ENCODE data around the gene KIAA0825.

Gene KIAA0825

DNA sequence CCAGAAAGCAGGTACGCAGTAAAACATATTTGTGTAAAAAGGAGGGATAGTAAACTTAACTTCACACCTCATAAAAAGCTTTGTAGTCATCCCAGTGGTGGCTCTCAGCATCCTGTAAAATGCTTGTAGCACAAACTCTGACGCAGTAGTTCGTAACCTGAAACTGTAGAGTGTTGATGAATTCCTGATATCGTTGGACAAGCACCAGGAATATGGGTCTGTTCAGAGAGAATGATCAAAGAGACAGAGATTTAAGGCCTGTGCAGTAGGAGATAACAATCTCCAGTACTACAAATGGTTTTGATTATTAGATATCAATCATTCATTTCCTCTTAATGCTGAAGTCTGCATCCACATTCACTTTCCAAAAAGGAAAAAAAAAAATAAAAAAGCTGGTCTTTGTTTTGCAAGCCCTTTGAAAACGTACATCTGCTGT lies 148.5 kb downstream of the KIAA0825 start:
- TF ChIP-seq, protein P1, sequence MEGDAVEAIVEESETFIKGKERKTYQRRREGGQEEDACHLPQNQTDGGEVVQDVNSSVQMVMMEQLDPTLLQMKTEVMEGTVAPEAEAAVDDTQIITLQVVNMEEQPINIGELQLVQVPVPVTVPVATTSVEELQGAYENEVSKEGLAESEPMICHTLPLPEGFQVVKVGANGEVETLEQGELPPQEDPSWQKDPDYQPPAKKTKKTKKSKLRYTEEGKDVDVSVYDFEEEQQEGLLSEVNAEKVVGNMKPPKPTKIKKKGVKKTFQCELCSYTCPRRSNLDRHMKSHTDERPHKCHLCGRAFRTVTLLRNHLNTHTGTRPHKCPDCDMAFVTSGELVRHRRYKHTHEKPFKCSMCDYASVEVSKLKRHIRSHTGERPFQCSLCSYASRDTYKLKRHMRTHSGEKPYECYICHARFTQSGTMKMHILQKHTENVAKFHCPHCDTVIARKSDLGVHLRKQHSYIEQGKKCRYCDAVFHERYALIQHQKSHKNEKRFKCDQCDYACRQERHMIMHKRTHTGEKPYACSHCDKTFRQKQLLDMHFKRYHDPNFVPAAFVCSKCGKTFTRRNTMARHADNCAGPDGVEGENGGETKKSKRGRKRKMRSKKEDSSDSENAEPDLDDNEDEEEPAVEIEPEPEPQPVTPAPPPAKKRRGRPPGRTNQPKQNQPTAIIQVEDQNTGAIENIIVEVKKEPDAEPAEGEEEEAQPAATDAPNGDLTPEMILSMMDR (IDR thresholded peaks at IDR 0.05): no peak

DNA sequence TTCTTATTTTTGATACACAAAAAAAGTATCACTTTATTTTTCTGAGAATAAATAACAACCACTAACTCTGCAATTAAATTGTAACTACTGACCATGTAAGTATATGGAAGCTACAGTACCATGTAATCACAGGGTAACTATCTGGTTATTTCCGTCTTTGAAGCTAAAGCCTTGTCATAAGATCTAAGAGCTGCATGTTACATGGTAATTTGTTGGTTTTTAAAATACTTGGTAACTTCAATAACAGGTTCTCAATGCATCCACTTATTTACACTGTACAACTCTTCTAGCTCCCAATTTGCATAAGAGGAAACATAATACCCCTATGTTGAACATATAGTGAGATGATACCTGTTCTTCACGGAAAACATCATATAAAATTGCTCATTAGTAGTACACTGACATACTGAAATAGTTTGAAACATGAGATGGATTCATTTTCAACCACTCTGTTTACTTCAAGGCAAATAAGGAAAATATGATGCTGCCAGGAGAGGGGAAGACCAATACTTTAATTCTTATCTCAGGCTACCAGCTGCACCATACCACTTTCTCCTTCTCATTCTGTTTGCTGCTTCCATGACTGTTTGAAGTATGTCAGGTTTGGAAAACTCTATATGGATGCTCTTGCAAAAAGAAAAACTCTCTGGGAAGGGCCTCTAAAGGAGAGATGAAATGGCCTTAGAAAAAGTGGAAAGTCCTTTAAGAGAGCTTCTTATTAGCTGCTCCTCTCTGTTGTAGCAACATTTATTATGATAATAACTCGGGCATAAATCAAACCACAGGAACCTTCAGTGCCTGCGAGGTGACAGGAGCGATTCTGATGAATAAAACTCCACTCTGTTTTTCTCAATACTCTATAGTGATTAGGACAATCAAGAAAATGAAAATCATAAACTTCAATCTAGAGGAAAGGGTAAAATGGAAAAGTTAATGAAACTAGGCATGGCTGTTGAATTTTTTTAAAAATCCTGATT lies 150.2 kb downstream of the KIAA0825 start:
- TF ChIP-seq, protein P1 (IDR thresholded peaks at IDR 0.05): no peak

DNA sequence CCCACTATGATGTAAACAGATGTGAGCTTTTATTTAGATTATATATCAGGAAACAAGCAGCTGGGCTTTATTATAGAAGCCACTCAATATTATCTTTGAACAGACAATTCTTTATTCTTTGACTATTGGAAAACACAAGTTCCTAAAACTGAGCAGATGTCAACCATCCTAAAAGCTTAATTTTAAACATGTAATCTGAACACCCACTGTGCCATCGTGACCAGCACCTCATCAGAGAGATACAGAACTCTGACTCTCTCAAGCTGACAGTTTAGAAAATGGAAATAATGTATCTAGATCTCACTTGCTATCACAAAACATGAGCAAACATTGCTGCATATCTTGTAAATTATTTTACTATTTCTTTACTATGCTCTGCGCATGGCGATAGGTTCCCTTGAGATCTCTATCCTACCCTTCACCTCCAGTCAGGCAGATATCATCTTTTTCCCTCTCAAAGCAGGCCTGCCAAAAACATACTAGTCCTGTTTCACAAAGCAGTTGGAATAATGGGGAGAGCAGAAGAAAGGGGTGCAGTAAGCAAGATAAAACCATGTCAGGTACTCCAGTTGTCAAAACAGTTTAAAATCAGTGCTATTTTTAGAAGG lies 151.0 kb downstream of the KIAA0825 start:
- TF ChIP-seq, protein P1 (IDR thresholded peaks at IDR 0.05): no peak

DNA sequence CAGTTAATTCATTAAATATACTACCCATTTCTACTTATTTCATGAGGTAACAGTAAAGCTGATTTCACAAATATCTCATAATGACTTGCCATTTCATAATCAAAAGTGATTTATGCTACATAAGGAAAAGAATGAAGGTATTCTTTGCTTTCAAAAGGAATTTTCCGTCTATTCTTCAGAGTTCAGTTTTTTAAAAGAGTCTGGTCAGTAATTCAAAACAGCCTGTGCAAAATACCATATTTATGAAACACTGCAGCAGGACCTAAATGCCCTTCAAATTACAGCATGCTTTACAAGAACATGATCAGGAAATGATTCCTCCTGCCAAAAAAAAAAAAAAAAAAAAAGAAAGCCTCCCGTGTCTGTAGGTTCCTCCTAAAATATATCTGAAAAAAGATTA lies 154.7 kb downstream of the KIAA0825 start:
- TF ChIP-seq, protein P1 (IDR thresholded peaks at IDR 0.05): no peak

DNA sequence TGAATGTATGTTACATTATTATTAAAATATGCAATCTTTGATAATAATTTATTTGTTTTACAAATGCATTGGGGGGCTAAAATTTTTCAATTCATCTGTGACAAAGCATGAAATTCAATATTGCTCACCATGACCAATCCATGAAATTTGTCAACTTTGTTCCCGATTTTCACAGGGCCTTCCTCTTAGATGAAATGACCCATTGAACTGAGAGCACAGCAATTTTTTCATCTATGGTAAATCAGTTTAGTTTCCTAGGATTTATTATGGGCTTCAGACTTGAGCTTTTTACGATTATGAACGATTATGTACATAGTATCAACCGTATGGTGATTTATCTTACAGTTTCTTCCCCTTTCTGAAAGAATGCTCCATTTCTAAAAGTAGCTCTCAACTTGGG lies 157.3 kb downstream of the KIAA0825 start:
- TF ChIP-seq, protein P1 (IDR thresholded peaks at IDR 0.05): no peak

DNA sequence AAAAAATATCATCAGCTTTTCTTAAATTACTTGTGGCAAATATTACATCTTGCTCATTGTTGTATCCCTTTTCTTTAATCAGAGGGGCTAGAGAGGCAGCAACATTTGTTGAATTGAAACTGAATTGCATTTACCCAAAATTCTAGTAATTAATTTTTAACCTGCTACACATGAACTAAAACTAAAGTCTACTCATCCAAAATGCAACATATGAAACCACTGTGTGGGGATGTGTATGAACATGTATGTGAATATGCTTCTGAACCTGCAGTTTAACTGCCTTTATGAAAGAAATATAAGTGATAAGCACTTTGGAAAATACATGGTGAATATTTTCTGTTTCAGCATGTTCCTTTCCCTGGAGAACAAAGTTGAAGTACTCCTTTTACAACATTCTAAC lies 158.5 kb downstream of the KIAA0825 start:
- TF ChIP-seq, protein P1 (IDR thresholded peaks at IDR 0.05): no peak

DNA sequence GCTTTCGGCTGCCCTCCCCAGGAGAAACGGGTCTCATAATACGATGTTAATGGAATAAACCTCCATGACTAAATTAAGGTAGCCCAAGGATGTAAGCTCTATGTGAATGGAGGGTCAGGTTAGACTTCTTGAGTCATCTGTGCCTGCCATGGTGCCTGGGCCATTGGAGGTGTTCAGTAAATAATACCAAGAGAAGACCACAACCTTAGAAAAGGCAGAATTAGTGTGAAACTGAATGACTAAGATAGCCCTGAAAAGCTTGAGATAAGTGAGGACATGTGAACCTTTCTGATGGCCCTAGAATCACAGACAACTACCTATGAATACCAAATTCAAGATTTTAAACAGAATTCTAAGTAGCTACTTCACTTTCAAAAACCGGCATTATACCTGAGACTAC lies 160.6 kb downstream of the KIAA0825 start:
- TF ChIP-seq, protein P1 (IDR thresholded peaks at IDR 0.05): no peak
